ENCODE measurements around the gene ANAPC4.

The ANAPC4 gene

DNA sequence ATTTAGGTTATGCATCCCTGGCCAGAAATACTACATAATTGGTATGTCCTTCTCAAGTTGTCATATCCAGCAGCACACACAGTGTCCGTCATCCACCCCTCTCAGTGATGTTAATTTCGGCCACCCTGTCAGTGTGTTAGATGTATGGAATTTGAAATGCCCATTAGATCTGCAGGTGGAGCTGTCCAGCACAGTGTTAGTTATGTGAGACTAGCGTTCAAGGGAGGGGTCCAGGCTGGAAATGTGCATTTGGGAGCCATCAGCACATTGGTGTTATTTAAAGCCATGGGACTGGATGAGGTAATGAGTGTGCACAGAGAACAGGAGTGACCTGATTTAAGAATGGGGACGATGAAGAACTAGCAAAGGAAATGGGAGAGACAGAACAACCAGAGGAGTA, 22.4 kb downstream of the ANAPC4 start:
- TF ChIP-seq, protein P1, sequence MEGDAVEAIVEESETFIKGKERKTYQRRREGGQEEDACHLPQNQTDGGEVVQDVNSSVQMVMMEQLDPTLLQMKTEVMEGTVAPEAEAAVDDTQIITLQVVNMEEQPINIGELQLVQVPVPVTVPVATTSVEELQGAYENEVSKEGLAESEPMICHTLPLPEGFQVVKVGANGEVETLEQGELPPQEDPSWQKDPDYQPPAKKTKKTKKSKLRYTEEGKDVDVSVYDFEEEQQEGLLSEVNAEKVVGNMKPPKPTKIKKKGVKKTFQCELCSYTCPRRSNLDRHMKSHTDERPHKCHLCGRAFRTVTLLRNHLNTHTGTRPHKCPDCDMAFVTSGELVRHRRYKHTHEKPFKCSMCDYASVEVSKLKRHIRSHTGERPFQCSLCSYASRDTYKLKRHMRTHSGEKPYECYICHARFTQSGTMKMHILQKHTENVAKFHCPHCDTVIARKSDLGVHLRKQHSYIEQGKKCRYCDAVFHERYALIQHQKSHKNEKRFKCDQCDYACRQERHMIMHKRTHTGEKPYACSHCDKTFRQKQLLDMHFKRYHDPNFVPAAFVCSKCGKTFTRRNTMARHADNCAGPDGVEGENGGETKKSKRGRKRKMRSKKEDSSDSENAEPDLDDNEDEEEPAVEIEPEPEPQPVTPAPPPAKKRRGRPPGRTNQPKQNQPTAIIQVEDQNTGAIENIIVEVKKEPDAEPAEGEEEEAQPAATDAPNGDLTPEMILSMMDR (IDR thresholded peaks at IDR 0.05; ENCODE audit: low read depth, low read length, missing control alignments), result no peak
- H3K4me3 ChIP-seq (ENCODE audit: low read depth, low read length), result no peak overlapping the region
- in situ Hi-C loops (cut with HindIII; ENCODE audit: low sequenced_read_pairs), result no loop called here
- DNase-seq (ENCODE audit: low read depth), result no peak

GRCh38 chr4:25401066-25401465, 24.0 kb downstream of the ANAPC4 start:
- in situ Hi-C loops (cut with HindIII; ENCODE audit: low sequenced_read_pairs), result no loop called here
- TF ChIP-seq, protein P1 (IDR thresholded peaks at IDR 0.05; ENCODE audit: low read depth, low read length, missing control alignments), result no peak

GRCh38 chr4:25402521-25402920, 25.5 kb downstream of the ANAPC4 start:
- no peak overlapping the region for H3K4me3 ChIP-seq (ENCODE audit: low read depth, low read length)
- TF ChIP-seq, protein P1 (IDR thresholded peaks at IDR 0.05; ENCODE audit: low read depth, low read length, missing control alignments), result no peak
- no peak for DNase-seq (ENCODE audit: low read depth)
- in situ Hi-C loops (cut with HindIII; ENCODE audit: low sequenced_read_pairs), result no loop called here

More at GRCh38 chr4:25401066-25401465, 24.0 kb downstream of the ANAPC4 start:
- no peak for DNase-seq (ENCODE audit: low read depth)
- H3K4me3 ChIP-seq (ENCODE audit: low read depth, low read length), result no peak overlapping the region

DNA sequence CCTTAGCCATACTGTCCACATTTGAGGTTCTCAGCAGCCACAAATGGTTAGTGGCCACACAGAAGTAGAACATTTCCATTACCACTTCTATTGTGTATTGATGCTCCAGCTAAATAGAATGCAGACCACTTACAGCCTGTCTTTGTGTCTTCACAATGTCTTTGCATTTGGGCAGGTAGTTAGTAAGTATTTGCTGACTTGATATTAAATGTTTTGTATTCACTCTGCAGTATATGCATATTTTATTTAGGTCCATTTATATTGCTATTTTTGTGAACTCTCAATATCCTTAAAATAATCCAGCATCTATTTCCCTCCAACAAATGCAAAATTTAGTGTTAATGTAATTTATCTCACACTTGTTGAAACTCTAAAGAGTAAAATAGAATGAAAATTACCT, 26.6 kb downstream of the ANAPC4 start:
- in situ Hi-C loops (cut with HindIII; ENCODE audit: low sequenced_read_pairs), result no loop called here
- TF ChIP-seq, protein P1 (IDR thresholded peaks at IDR 0.05; ENCODE audit: low read depth, low read length, missing control alignments), result no peak
- DNase-seq (ENCODE audit: low read depth), result no peak
- no peak overlapping the region for H3K4me3 ChIP-seq (ENCODE audit: low read depth, low read length)

DNA sequence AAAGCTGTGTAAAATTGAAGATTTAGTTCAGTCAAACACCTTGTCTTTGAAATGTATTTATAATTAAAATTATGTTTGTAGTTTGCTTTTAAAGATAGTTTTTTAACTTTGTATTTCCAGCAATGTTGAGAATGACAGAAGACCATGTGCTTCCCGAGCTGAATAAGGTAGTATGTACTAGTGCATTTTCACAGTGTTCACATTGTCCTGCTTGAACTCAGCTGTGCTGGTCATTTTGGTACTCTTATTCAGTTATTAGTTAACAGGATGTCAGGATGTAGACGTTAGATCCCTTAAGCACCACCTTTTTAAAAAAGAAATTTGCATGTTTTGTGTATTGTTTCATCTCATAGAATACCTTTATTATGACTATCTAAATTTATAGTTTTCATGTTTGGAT, 28.4 kb downstream of the ANAPC4 start:
- in situ Hi-C loops (cut with HindIII; ENCODE audit: low sequenced_read_pairs), result no loop called here
- TF ChIP-seq, protein P1 (IDR thresholded peaks at IDR 0.05; ENCODE audit: low read depth, low read length, missing control alignments), result no peak
- H3K4me3 ChIP-seq (ENCODE audit: low read depth, low read length), result no peak overlapping the region
- DNase-seq (ENCODE audit: low read depth), result no peak

GRCh38 chr4:25406081-25406692, 29.1 kb downstream of the ANAPC4 start:
- TF ChIP-seq, protein P1 (IDR thresholded peaks at IDR 0.05; ENCODE audit: low read depth, low read length, missing control alignments), result no peak
- DNase-seq (ENCODE audit: low read depth), result no peak
- H3K4me3 ChIP-seq (ENCODE audit: low read depth, low read length), result no peak overlapping the region
- in situ Hi-C loops (cut with HindIII; ENCODE audit: low sequenced_read_pairs), result no loop called here

All from astrocyte of the cerebellum (primary cell).